ENCODE data around the gene COL21A1. TPM values are rescaled to one million over a fixed set of nuclear protein-coding genes. Genes with fewer than 3 reads are reported as not detected.

COL21A1 gene
- total and polyA plus RNA-seq, 2 donors (not counting 1 experiment from before 2014, with no cell fraction given), result 6.9 to 28.2 TPM

GRCh38 chr6:56036916-56037600, 210.3 kb downstream of the COL21A1 start:
- no peak overlapping the region for H2AFZ ChIP-seq (ENCODE audit: low read length)
- no peaks in the 10 kb centered on the region for H3K27me3 ChIP-seq (ENCODE audit: control insufficient read depth, insufficient read depth, low read length)
- TF ChIP-seq, protein P1, sequence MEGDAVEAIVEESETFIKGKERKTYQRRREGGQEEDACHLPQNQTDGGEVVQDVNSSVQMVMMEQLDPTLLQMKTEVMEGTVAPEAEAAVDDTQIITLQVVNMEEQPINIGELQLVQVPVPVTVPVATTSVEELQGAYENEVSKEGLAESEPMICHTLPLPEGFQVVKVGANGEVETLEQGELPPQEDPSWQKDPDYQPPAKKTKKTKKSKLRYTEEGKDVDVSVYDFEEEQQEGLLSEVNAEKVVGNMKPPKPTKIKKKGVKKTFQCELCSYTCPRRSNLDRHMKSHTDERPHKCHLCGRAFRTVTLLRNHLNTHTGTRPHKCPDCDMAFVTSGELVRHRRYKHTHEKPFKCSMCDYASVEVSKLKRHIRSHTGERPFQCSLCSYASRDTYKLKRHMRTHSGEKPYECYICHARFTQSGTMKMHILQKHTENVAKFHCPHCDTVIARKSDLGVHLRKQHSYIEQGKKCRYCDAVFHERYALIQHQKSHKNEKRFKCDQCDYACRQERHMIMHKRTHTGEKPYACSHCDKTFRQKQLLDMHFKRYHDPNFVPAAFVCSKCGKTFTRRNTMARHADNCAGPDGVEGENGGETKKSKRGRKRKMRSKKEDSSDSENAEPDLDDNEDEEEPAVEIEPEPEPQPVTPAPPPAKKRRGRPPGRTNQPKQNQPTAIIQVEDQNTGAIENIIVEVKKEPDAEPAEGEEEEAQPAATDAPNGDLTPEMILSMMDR (conservative IDR thresholded peaks at IDR 0.05 in 1 of 2, IDR thresholded peaks at IDR 0.05 in 1 of 2; ENCODE audit: low read depth in 1 of 2, low read length in 2 of 2), result no peak
- no peak for TF ChIP-seq EZH2 (IDR thresholded peaks at IDR 0.05; ENCODE audit: low read length, missing control alignments)
- DNase-seq (ENCODE audit: low read depth in 2 of 2), result peak in 1 of 2 donors; percentile 29
- no peak overlapping the region for H3K9ac ChIP-seq (ENCODE audit: insufficient read depth, low read length)
- H3K4me1 ChIP-seq (ENCODE audit: control insufficient read depth, extremely low read depth, insufficient read depth, low read length), result no peaks in the 10 kb centered on the region
- H3K27ac ChIP-seq (ENCODE audit: insufficient read depth, low read length), result no peak overlapping the region
- no peak overlapping the region for H3K4me3 ChIP-seq (replicated peaks in 1 of 4; ENCODE audit: control extremely low read depth in 1 of 4, insufficient read depth in 1 of 4, low read depth in 3 of 4, low read length in 4 of 4)
- H3K36me3 ChIP-seq (ENCODE audit: control insufficient read depth, insufficient read depth, low read length), result no peaks in the 10 kb centered on the region
- H4K20me1 ChIP-seq (ENCODE audit: control insufficient read depth, extremely low read depth, insufficient read depth, low read length), result no peaks in the 10 kb centered on the region
- H3K4me2 ChIP-seq (ENCODE audit: extremely low read depth, insufficient read depth, low read length), result no peak overlapping the region
- no peaks in the 10 kb centered on the region for H3K79me2 ChIP-seq (ENCODE audit: control insufficient read depth, insufficient read depth, low read length)
- H3K9me3 ChIP-seq (ENCODE audit: control insufficient read depth, insufficient read depth, low read depth, low read length), result no peaks in the 10 kb centered on the region

GRCh38 chr6:56033401-56033800, 214.0 kb downstream of the COL21A1 start:
- H4K20me1 ChIP-seq (ENCODE audit: control insufficient read depth, extremely low read depth, insufficient read depth, low read length), result no peaks in the 10 kb centered on the region
- H3K36me3 ChIP-seq (ENCODE audit: control insufficient read depth, insufficient read depth, low read length), result no peaks in the 10 kb centered on the region
- no peak overlapping the region for H2AFZ ChIP-seq (ENCODE audit: low read length)
- H3K79me2 ChIP-seq (ENCODE audit: control insufficient read depth, insufficient read depth, low read length), result no peaks in the 10 kb centered on the region
- H3K27ac ChIP-seq (ENCODE audit: insufficient read depth, low read length), result no peak overlapping the region
- no peaks in the 10 kb centered on the region for H3K9me3 ChIP-seq (ENCODE audit: control insufficient read depth, insufficient read depth, low read depth, low read length)
- no peak for TF ChIP-seq EZH2 (IDR thresholded peaks at IDR 0.05; ENCODE audit: low read length, missing control alignments)
- TF ChIP-seq, protein P1 (conservative IDR thresholded peaks at IDR 0.05 in 1 of 2, IDR thresholded peaks at IDR 0.05 in 1 of 2; ENCODE audit: low read depth in 1 of 2, low read length in 2 of 2), result no peak
- no peaks in the 10 kb centered on the region for H3K4me1 ChIP-seq (ENCODE audit: control insufficient read depth, extremely low read depth, insufficient read depth, low read length)
- no peak overlapping the region for H3K4me2 ChIP-seq (ENCODE audit: extremely low read depth, insufficient read depth, low read length)
- no peak overlapping the region for H3K4me3 ChIP-seq (replicated peaks in 1 of 4; ENCODE audit: control extremely low read depth in 1 of 4, insufficient read depth in 1 of 4, low read depth in 3 of 4, low read length in 4 of 4)
- DNase-seq (ENCODE audit: low read depth in 2 of 2), result no peak
- no peak overlapping the region for H3K9ac ChIP-seq (ENCODE audit: insufficient read depth, low read length)
- no peaks in the 10 kb centered on the region for H3K27me3 ChIP-seq (ENCODE audit: control insufficient read depth, insufficient read depth, low read length)

- DNase-seq (ENCODE audit: low read depth in 2 of 2), result no peak
- Histone ChIP-seq H3K4me3 (replicated peaks in 1 of 4; ENCODE audit: control extremely low read depth in 1 of 4, insufficient read depth in 1 of 4, low read depth in 3 of 4, low read length in 4 of 4) (no peak overlapping the region), H3K79me2 (ENCODE audit: control insufficient read depth, insufficient read depth, low read length) (no peaks in the 10 kb centered on the region), H3K9me3 (ENCODE audit: control insufficient read depth, insufficient read depth, low read depth, low read length) (no peaks in the 10 kb centered on the region), H3K36me3 (ENCODE audit: control insufficient read depth, insufficient read depth, low read length) (no peaks in the 10 kb centered on the region), H3K27ac (ENCODE audit: insufficient read depth, low read length) (no peak overlapping the region), H3K27me3 (ENCODE audit: control insufficient read depth, insufficient read depth, low read length) (no peaks in the 10 kb centered on the region), H3K4me2 (ENCODE audit: extremely low read depth, insufficient read depth, low read length) (no peak overlapping the region), H3K4me1 (ENCODE audit: control insufficient read depth, extremely low read depth, insufficient read depth, low read length) (no peaks in the 10 kb centered on the region), H3K9ac (ENCODE audit: insufficient read depth, low read length) (no peak overlapping the region), H2AFZ (ENCODE audit: low read length) (no peak overlapping the region), H4K20me1 (ENCODE audit: control insufficient read depth, extremely low read depth, insufficient read depth, low read length) (no peaks in the 10 kb centered on the region)
- no peak for TF ChIP-seq EZH2 (IDR thresholded peaks at IDR 0.05; ENCODE audit: low read length, missing control alignments)
- TF ChIP-seq, protein P1 (conservative IDR thresholded peaks at IDR 0.05 in 1 of 2, IDR thresholded peaks at IDR 0.05 in 1 of 2; ENCODE audit: low read depth in 1 of 2, low read length in 2 of 2), result no peak
These were observed 214.6 kb downstream of the COL21A1 start for GRCh38 chr6:56032715-56033260.

Data from fibroblast of lung (primary cell).